Cardiac septum (tissue), 1 donor: Measurements from ENCODE around the gene IMMP1L. TPM values are rescaled to one million over a fixed set of nuclear protein-coding genes. Genes with fewer than 3 reads are reported as not detected.

Experiments
- DNase-seq: peaks from one replicate; pipeline ENCODE4 v3.0.0-alpha.2; 2020; ENCODE audit warnings: low spot score
- intact Hi-C: fragments of 100-400 bp; cut with DNase I; formaldehyde crosslinking; loops from one replicate; pipeline ENCODE4 v1.14.0; 2022
- total RNA-seq: library from RNA; stranded (reverse); fragmentation: NEBNext Ultra II Directional; extraction: Animal tissue kit (Norgen Biotek cat#: 25700); gene quantifications from one replicate; pipeline ENCODE4 v1.2.1, GENCODE V29; 2021
- donor health status: DM: no; HTN: no; CAD: no.

IMMP1L gene
- total RNA-seq, 1 donor from 2014 or later: 23.7 TPM

DNA sequence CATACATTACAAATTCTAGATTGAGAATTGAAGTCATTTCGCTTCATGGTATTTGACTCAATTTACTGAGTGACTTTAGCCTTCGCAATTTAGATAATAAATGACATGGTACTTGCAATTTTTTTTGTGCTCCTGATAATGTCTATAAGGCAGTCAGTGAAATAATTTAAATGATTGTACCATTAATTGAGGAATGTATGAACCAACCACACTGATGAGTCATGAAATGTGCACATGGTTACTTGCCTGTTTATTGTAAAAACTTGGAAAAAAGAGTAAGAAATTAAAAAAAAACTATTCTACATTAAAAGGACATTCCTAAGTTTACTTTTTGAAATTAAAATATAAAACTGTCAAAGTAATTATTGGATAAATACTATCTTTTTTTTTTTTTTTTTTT, 96.5 kb downstream of the IMMP1L start:
- intact Hi-C loops: no loop called here

DNA sequence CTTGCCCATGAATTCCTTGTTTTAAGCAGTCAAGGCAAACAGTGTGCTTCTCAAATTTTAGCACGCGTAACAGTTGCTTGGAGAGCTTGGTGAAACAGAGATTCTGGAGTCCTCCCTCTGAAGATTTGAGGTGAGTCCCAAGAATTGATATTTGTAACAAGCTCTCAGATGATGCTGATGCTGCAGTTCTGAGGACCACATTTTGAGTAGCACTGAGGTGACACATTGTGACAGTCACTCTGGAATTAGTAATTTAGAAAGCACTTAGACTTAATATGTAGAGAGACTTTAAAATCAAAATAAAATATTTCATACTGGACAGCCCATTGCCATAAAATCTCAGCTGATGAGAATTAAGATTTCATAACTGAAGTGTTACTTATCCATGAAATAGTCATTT, 101.2 kb downstream of the IMMP1L start:
- DNase-seq: no peak
- intact Hi-C loops: no loop called here

More for the DNA sequence above, 96.5 kb downstream of the IMMP1L start:
- DNase-seq: no peak

DNA sequence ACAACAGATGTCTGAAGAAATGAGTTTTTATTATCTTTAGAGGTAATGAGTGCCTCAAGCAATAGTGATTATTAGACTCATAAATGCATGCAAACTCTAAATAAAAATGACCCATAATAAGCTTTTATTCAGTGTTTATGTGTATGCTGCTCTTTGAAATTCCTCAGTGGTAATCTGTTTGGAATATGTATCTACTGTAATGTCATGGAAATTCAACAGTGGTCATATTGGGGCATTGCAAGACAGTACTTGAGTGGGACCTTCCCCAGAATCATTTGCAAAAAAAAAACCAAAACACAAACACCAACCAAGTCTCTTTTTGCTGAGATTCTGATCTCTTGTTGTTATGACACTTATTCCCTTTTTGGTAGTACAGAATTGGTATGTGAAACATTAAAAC, 104.8 kb downstream of the IMMP1L start:
- no peak for DNase-seq
- intact Hi-C loops: no loop called here

DNA sequence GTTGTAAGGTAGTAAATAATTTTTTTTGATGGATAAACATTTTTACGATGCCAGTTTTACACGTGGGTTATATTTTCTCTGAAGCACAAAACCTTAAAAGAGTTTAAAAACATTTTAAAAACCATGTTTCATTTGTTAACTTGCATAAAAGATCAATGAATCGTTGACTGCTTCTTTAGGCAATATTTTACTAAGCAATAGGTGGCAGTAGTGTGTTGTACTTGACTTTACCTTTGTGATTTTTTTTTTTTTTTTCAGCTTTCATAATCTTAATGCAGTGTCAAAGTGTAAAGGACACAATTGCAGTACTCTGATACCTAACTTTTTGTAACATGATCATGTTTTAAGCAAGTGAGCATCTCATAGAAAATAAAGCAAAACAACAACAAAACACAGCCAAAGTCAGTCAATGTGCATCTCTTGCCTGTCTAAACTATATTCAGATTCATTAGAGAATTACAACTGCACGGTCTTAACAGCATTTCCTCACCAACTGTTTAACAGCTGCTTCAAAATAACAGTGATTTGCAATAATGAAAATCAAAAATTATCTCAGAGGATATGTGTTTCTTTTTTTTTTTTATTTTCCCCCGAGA, 112.1 kb downstream of the IMMP1L start:
- intact Hi-C loops: loop anchor here (5.0 kb wide), 2 partner anchors 475 to 560 kb away; no protein-coding TSS in a partner anchor
- DNase-seq: no peak

DNA sequence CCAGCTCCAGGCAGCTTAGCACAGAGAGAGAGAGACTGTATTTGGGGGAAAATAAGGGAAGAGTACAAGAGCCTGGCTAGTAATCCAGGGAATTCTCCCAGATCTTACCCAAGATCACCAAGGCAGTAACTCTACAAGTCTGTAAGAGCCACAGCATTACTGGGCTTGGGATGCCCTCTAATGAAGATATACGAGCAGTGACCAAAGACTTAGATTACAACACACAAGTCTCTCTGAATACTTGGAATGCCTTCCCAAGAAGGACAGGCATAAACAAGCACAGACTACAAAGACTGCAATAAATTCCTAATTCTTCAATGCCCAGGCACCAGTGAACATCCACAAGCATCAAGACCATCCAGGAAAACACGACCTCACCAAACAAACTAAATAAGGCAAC, 122.0 kb downstream of the IMMP1L start:
- intact Hi-C loops: no loop called here
- DNase-seq: no peak

DNA sequence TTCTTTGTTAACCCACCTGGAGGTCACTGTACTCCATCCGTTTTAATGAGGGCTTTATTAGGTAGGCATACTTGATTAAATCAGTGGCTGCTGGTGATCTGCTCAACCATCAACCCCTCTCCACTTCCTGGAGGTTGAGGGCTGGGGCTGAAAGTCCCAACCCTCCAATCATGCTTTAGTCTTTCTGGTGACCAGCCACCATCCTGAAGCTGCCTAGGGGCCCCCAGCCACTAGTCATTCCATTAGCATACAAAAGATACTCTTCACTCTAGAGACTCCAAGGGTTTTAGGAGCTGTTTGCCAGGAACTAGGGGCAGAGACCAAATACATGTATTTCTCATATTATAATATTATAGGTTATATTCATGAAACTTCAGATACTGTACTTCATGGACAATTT, 126.3 kb downstream of the IMMP1L start:
- DNase-seq: no peak
- intact Hi-C loops: no loop called here

Other genes with a start within 250 kb of the IMMP1L start
- not detected for gene DCDC1, start 139.9 kb downstream of the IMMP1L start, total RNA-seq
- 12.6 TPM for gene DNAJC24, start 139.8 kb downstream of the IMMP1L start, total RNA-seq
- gene ELP4, start 145 bp upstream of the IMMP1L start, total RNA-seq: 12.6 TPM